Measurements from ENCODE around the gene SAMD10.
"Not testable (repeated sequence)": the region's sequence is repeated elsewhere in the genome, so short reads cannot be mapped to it uniquely, and the experiment has no call there.

SAMD10 gene

DNA sequence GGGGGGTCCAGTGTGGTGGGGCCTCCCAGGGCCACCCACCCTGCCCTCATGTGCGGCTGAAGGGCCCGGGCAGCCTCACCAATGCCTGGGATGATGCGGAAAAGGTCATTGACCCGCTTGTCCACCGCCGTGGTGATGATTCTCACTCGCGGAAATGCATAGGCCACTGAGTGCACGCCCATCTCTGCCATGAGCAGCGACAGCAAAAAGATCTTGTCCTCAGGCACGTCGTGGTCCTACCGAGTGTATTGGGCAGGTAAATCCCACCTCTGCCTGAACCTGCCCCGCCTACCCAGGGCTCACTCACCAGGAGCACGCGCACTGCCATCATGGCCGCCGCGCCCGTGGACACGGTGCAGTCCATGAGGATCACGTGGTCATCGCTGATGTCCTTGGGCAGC, 39.4 kb downstream of the SAMD10 start:
- DNase-seq: no peak

DNA sequence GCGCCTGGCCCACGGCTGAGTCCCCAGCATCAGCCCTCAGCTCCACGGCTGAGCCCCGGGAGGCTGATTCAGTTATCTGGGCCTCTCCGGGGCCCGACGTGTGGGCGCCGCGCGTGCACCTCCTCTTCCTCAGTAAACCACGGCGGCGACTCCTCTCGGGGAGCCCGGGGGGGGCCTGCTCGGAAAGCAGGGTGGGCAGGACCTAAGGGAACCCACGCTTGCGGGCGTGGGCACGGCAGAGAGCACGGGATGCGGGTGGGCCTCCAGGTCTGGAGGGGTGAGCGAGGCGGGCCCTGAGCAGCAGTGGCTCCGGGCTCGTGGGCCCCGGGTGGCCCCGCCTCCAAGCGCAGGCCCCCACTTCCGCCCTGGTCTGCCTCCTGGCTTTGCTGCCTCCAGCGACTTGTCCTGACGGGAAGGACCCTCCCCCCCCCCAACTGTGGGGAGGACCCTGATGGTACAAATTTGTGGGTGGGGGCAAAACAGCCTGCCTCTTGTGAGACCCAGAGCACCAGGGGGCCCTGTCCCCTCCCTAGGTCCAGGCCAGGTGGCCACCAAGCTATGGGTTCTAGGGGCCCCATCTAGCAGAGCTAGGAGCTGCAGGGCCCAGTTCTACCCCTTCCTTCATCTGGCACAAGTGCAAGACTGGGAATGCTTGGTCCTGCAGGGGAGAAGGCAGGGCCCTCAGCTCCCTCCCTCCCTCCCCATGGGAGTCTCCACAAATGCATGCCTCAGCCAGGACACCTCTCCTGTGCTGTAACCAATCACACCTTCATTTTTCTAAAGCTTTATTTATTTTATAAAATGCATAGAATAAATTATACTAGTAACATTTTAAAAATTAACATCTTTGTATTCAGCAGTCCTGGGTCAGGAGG, 40.1 kb downstream of the SAMD10 start:
- no peak for DNase-seq

DNA sequence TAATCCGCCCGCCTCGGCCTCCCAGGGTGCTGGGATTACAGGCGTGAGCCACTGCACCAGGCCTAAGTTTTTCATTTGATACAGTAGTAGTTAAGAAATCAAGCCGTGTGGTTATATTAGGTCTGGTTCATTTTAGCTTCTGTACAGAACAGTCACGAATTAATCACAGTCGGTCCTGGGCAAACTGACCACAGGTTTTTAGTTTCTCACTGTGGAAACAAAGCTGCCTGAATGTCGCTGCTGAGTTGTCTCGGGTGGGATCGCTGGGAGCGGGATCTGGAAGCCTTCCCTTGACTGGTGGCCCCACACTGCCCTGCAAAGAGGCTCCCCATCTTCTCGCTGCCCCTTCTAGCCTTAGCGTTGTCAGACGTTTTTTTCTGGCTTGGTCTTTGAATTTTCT, 41.8 kb downstream of the SAMD10 start:
- no peak for DNase-seq

DNA sequence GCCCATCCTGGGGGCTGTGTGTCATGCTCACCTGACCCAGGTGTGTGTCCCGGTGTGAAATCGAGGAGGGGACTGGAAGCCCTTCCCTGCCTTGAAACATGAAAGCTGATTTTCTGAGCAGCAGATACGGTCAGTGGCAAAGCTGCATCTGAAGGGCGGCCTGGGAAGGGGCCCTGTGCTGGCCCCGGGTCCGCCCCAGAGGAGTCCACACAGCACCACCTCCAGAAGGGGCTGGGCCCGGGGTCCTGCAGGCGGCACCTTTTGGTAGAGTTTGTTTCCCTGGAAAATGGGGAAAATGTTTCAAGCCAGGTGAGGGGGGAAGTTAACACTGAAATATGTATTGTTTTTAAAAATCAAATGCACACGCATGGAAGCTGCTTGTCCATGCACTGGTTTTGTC, 44.0 kb downstream of the SAMD10 start:
- no peak for DNase-seq

DNA sequence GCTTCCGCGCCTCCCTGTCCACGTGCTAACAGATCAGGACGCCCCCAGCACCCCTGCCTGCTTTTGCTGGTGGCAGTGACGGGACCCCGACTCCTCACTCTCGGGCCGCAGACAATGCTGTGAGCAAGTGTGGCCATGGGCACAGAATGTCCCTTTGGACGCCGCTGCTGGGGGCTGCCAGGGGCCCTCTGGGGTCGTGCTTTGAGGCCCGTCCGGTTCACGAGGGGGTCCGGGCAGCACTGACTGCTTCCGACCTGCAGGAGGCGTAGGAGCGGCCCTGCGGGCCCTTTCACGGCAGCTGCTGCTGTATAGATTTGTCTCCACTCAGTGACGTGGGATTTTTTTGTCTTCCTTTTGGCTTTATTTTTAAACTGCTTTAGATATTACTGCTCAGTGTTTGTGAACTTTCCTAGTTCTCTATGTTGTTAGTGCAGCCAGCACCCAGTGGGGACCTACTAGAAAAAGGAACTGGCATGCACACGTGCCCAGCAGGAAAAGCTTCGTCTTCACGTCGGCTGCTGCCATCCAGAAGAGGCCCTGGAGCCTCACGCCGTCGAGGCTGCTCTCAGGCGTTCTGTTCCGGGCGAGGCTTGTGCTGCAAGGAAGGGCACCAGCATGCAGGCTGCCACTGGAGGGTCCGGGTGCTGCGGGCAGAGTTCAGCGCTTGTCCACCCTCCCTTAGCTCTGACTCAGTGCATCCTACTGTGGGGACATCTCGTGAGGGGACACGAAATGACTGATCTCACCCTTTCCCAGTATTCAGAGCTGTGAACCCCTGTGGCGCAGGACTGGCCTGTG, 45.0 kb downstream of the SAMD10 start:
- DNase-seq: no peak

DNA sequence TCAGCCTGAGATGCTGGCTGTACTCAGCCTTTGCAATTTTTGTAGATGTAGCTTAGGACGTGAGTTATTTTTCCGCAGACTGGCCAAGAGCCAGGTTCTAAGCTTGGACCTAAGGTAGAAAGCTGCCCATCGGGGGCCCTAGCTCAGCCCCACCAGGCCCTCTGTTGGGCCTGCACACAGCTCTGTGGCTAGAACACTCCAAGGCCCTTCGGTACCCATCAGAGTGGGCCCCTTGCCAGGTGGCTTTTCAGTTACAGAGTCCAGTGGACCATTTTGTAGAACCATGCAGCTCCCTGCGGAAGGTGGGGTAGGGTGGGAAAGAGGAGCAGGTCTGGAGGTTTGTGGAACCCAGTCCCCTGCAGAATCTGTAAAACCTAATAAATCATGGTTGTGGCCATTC, 45.8 kb downstream of the SAMD10 start:
- DNase-seq: no peak

DNA sequence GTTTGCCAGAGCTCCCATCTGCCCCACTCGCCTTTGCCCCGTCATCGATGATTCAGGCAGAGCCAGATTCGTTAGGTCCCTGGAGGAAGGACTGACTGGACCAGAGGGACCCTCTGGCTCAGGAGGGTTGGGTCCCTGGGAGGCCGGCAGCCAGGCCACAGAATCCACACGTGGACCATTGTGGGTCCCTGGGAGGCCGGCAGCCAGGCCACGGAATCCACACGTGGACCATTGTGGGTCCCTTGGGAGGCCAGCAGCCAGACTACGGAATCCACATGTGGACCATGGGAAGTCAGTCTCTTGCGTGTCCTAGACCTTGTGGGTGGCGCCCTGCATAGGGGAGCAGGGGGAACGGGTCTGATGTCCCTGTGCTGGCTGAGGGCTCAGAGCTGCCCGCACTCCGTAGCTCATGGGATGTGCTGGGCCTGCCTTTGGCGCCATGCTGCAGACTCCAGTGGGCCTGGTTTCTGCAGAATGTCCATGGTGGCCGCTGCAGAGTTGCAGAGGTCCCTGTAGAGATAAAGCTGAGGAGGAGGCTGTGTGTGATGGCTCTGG, 46.8 kb downstream of the SAMD10 start:
- DNase-seq: no peak

DNA sequence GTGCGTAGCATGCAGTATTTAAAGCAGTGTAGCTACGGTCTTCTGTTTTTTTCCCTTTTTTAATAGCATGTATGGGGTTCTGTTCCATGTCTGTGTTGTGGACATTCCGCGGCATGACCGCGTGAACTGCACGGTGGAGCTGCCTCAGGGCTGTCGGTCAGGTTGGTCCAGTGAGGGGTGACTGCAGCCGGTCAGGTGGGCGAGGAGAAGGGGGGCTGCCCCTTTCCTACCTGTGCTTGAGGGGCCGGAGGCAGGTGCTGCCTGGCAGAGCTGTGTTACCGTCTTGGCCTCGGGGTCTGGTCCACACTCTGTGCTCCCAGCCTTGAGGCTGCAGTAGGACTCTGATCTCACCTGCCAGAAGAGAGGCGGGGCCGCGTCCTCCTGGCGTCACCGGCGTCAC, 47.7 kb downstream of the SAMD10 start:
- DNase-seq: no peak

DNA sequence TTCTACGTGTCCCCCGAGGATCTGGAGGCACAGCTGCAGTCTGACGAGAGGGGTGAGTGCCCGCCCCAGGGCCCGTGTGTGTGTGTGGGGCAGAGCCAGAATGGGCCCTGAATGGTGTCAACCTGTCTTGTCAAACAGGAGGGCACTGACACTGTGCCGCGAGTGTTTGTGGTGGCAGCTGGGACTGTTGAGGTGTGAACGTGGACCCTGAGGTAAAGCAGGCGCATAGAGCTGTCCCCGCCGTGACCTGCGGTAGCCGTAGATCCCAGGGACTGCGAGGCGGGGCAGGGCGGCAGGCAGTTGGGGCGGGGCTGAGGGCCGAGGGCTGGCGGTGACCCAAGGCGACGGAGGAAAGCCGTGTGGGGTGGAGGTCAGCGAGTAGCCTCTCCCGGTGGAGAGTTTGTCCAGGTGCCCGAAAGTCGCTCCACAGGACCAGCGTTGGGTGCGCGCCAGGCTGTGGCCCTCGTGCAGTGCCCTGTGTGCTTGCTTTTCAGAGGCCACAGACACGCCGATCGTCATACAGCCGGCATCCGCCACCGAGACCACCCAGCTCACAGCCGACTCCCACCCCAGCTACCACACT, 48.4 kb downstream of the SAMD10 start:
- no peak for DNase-seq

DNA sequence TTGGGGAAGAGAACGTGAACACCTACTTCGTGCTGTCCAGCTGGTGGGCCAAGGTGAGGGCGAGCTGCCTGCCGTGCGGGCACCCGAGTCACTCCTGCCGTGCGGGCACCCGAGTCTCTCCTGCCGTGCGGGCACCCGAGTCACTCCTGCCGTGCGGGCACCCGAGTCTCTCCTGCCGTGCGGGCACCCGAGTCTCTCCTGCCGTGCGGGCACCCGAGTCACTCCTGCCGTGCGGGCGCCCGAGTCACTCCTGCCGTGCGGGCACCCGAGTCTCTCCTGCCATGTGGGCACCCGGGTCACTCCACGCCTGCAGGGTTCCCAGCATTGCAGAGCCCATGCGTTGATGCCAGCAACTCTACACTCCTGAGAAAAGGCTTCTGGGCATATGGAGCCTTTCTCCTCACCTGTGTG, 50.0 kb downstream of the SAMD10 start:
- not testable (repeated sequence) for DNase-seq

DNA sequence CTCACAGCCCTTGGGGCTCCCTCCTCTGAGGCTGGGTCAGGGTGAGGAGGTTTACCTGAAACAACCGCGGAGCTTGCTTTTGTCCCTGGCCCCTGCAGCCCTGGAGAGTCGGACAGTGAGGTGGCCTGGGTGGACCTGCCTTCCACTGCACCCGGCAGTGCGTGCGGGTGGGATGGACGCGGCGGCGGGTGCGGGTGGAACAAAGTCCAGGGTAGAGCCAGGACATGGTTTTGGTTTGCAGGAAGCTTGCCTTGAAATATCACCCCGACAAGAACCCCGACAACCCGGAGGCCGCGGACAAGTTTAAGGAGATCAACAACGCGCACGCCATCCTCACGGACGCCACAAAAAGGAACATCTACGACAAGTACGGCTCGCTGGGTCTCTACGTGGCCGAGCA, 50.4 kb downstream of the SAMD10 start:
- DNase-seq: no peak

DNA sequence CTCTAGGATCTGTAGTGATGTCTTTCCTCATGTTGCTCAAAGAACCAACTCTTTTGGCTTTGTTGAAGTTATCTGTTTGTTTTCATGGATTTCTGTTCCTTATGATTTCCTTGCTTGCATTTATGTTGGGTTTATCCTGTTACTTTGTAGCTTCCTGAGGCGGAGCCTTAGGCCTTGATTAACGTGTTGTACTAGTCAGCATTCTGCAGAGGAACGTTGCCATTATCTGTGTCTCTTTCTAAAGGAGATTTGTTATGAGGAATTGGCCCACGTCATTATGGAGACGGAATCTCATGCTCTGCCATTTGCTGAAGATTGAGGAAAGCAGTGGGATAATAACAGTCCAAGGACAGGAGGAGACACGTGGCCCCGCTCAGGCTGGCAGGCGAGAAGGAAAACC, 53.1 kb downstream of the SAMD10 start:
- DNase-seq: no peak

DNA sequence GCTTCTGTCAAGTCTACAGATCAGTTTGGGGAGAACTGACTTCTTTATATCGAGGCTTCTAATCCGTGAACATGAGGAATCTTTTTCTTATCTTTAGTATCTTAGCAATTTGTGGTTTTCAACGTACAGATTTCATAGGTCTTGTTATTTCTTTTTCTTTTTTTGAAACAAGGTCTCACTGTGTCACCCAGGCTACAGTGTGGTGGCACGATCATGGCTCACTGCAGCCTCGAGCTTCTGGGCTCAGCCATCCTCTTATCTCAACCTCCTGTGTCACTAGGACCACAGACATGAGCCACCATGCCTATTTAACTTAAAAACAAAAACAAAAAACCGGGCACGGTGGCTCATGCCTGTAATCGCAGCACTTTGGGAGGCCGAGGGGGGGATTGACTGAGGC, 55.2 kb downstream of the SAMD10 start:
- no peak for DNase-seq

All from NCI-H2171 treated with DMSO at 0.1 percent for 48 hours (cell line).